ENCODE data around the gene RASA1. TPM values are rescaled to one million over a fixed set of nuclear protein-coding genes. Genes with fewer than 3 reads are reported as not detected.

The RASA1 gene
- total and polyA plus RNA-seq, 9 of the 15 experiments (the other 6 are each of a cell fraction or from before 2014, with no cell fraction given), result 3.2 to 17.3 (median 9.2) TPM

DNA sequence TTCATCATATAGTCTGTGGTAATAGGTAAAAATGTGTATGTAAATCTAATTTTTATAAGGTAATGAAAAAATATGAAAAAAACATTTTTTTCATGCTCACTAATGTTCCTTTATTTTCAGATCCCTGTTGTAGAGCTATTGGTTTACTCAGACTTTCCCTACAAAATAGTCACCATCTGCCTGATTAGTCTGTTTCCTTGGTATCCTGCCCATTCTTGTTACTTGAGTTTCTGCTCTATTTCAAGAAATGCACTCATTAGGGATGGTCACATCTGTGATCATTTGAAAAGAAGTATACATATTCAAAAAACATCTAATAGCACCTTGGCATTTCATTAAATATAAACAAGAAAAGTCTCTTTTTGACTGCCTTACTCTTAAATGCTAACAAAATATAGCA, 21.6 kb upstream of the RASA1 start:
- Histone ChIP-seq H3K4me2 (ENCODE audit: insufficient read depth, low read length) (no peak overlapping the region), H3K9ac (ENCODE audit: insufficient read depth in 1 of 2, low read depth in 2 of 2, low read length in 2 of 2) (no peak overlapping the region), H3K9me3 (replicated peaks; ENCODE audit: control insufficient read depth, insufficient read depth, low read depth, low read length) (no peaks in the 10 kb centered on the region), H3K9me1 (ENCODE audit: control insufficient read depth, insufficient read depth, low read length) (no peaks in the 10 kb centered on the region), H3K4me3 (no peak overlapping the region), H2AFZ (ENCODE audit: low read depth, low read length) (no peak overlapping the region), H4K20me1 (replicated peaks; ENCODE audit: control insufficient read depth, insufficient read depth, low read length) (no peaks in the 10 kb centered on the region), H3K36me3 (ENCODE audit: control insufficient read depth, insufficient read depth, low read length) (no peaks in the 10 kb centered on the region), H3K4me1 (replicated peaks in 1 of 2; ENCODE audit: control insufficient read depth in 2 of 2, insufficient read depth in 2 of 2, low read length in 2 of 2) (no peaks in the 10 kb centered on the region), H3K27ac (ENCODE audit: extremely low read depth, low read depth, low read length) (no peak overlapping the region), H3K79me2 (ENCODE audit: control insufficient read depth, insufficient read depth, low read length) (no peaks in the 10 kb centered on the region), H3K27me3 (ENCODE audit: control insufficient read depth in 2 of 2, insufficient read depth in 2 of 2, low read length in 2 of 2) (no peaks in the 10 kb centered on the region)
- ATAC-seq, result no peak
- in situ Hi-C loops (cut with MboI) (no loop called here), intact Hi-C loops (cut with micrococcal nuclease) (no loop called here)
- CTCF ChIA-PET (ENCODE audit: low intra/inter-chr PET ratio), result no interaction called here
- FAIRE-seq, result no peak
- DNase-seq (ENCODE audit: extremely low read depth in 1 of 4, low spot score in 3 of 4), result no peak
- POLR2A ChIA-PET, result no interaction called here
- TF ChIP-seq, protein P1, sequence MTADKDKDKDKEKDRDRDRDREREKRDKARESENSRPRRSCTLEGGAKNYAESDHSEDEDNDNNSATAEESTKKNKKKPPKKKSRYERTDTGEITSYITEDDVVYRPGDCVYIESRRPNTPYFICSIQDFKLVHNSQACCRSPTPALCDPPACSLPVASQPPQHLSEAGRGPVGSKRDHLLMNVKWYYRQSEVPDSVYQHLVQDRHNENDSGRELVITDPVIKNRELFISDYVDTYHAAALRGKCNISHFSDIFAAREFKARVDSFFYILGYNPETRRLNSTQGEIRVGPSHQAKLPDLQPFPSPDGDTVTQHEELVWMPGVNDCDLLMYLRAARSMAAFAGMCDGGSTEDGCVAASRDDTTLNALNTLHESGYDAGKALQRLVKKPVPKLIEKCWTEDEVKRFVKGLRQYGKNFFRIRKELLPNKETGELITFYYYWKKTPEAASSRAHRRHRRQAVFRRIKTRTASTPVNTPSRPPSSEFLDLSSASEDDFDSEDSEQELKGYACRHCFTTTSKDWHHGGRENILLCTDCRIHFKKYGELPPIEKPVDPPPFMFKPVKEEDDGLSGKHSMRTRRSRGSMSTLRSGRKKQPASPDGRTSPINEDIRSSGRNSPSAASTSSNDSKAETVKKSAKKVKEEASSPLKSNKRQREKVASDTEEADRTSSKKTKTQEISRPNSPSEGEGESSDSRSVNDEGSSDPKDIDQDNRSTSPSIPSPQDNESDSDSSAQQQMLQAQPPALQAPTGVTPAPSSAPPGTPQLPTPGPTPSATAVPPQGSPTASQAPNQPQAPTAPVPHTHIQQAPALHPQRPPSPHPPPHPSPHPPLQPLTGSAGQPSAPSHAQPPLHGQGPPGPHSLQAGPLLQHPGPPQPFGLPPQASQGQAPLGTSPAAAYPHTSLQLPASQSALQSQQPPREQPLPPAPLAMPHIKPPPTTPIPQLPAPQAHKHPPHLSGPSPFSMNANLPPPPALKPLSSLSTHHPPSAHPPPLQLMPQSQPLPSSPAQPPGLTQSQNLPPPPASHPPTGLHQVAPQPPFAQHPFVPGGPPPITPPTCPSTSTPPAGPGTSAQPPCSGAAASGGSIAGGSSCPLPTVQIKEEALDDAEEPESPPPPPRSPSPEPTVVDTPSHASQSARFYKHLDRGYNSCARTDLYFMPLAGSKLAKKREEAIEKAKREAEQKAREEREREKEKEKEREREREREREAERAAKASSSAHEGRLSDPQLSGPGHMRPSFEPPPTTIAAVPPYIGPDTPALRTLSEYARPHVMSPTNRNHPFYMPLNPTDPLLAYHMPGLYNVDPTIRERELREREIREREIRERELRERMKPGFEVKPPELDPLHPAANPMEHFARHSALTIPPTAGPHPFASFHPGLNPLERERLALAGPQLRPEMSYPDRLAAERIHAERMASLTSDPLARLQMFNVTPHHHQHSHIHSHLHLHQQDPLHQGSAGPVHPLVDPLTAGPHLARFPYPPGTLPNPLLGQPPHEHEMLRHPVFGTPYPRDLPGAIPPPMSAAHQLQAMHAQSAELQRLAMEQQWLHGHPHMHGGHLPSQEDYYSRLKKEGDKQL (CRISPR knock-in tag; IDR thresholded peaks at IDR 0.05; ENCODE audit: borderline replicate concordance), result no peak
- BruUV-seq (replicated peaks), result no TSS peak

Measured in K562 (cell line).